Keratinocyte (primary cell): ENCODE measurements around the gene ATG2B. TPM values are rescaled to one million over a fixed set of nuclear protein-coding genes. Genes with fewer than 3 reads are reported as not detected.

Experiments
- DNase-seq: peaks from one replicate; pipeline ENCODE4 v3.0.0-alpha.2; 2011; ENCODE audit warnings: low read depth, missing footprints, low spot score
- FAIRE-seq: peaks from 2 replicates; lab custom pipeline; 2011; peaks lifted over from hg19 to GRCh38; lab: Jason Lieb, UNC
- H2AFZ ChIP-seq: 2 replicates; pipeline ENCODE4 v1.6.0; 2012; ENCODE audit warnings: low read length, control low read depth, inconsistent platforms; ENCODE audit not compliant: control insufficient read depth
- H3K27ac ChIP-seq: 2 replicates; pipeline ENCODE4 v1.5.1; 2011; ENCODE audit warnings: low read length; ENCODE audit not compliant: control insufficient read depth, insufficient read depth
- H3K27me3 ChIP-seq: 3 replicates; pipeline ENCODE4 v1.6.0; 2011; ENCODE audit warnings: low read length; ENCODE audit not compliant: control insufficient read depth, insufficient read depth; ENCODE audit errors: extremely low read depth
- H3K36me3 ChIP-seq, 2 experiments: 2 replicates in 1 of 2; 3 replicates in 1 of 2; pipeline ENCODE4 v1.5.1; 2011; ENCODE audit warnings: low read length in 2 of 2, mild to moderate bottlenecking in 1 of 2; ENCODE audit not compliant: control insufficient read depth in 2 of 2, insufficient read depth in 2 of 2; ENCODE audit errors: extremely low read depth in 1 of 2
- H3K4me1 ChIP-seq: 3 replicates; pipeline ENCODE4 v1.5.1; 2011; ENCODE audit warnings: low read length; ENCODE audit not compliant: control insufficient read depth, insufficient read depth; ENCODE audit errors: extremely low read depth
- H3K4me2 ChIP-seq: 3 replicates; pipeline ENCODE4 v1.6.0; 2011; ENCODE audit warnings: low read depth, low read length; ENCODE audit not compliant: control insufficient read depth, insufficient read depth; ENCODE audit errors: extremely low read depth
- H3K4me3 ChIP-seq, 3 experiments: fragments of 200-600 bp in 1 of 3; sonication (generic) in 1 of 3; 2 replicates in 2 of 3; 3 replicates in 1 of 3; pipeline ENCODE4 v1.5.1; 2011 to 2016; ENCODE audit warnings: low read length in 3 of 3, mild to moderate bottlenecking in 3 of 3, control low read depth in 2 of 3, inconsistent platforms in 1 of 3, low read depth in 1 of 3, mixed read lengths in 1 of 3, mixed run types in 1 of 3, moderate library complexity in 1 of 3; ENCODE audit not compliant: control insufficient read depth in 2 of 3, insufficient read depth in 2 of 3; ENCODE audit errors: extremely low read depth in 1 of 3
- H3K79me2 ChIP-seq: 2 replicates; pipeline ENCODE4 v1.6.0; 2012; ENCODE audit warnings: low read length; ENCODE audit not compliant: control insufficient read depth, insufficient read depth
- H3K9ac ChIP-seq: 3 replicates; pipeline ENCODE4 v1.6.0; 2011; ENCODE audit warnings: low read length; ENCODE audit not compliant: control insufficient read depth, insufficient read depth; ENCODE audit errors: extremely low read depth
- H3K9me1 ChIP-seq: 3 replicates; pipeline ENCODE4 v1.6.0; 2011; ENCODE audit warnings: low read length; ENCODE audit not compliant: control insufficient read depth, insufficient read depth; ENCODE audit errors: extremely low read depth
- H3K9me3 ChIP-seq: 2 replicates; pipeline ENCODE4 v1.5.1; 2012; ENCODE audit warnings: low read depth, low read length; ENCODE audit not compliant: control insufficient read depth
- H4K20me1 ChIP-seq: 3 replicates; pipeline ENCODE4 v1.6.0; 2011; ENCODE audit warnings: low read length; ENCODE audit not compliant: control insufficient read depth, insufficient read depth; ENCODE audit errors: extremely low read depth
- CTCF ChIP-seq, 3 experiments: IDR thresholded peaks in 1 of 3; conservative IDR thresholded peaks in 1 of 3; optimal IDR thresholded peaks in 1 of 3; 2 replicates in 2 of 3; 3 replicates in 1 of 3; pipeline versions ENCODE3 to v1.5.1; 2011; ENCODE audit warnings: low read length in 3 of 3, mild to moderate bottlenecking in 3 of 3, moderate library complexity in 2 of 3, control low read depth in 1 of 3, inconsistent platforms in 1 of 3; ENCODE audit not compliant: insufficient read depth in 2 of 3; ENCODE audit errors: extremely low read depth in 1 of 3
- EZH2 ChIP-seq: IDR thresholded peaks from one replicate; pipeline ENCODE4 v1.6.1; 2012; ENCODE audit warnings: inconsistent platforms, mild to moderate bottlenecking, low read length, moderate library complexity
- dilution Hi-C: fragments of 300-500 bp; cut with MboI; formaldehyde crosslinking; loops from one replicate; pipeline ENCODE4 v1.7.0; 2020; ENCODE audit warnings: low sequenced_read_pairs; ENCODE audit not compliant: extremely low pct_ligation_motif_present
- polyA plus RNA-seq, 5 experiments: library from polyadenylated mRNA; depleted of rRNA in 3 of 5; stranded (reverse) in 3 of 5; stranded (forward) in 1 of 5; unstranded in 1 of 5; fragments of >200 nt; gene quantifications; 1 replicate in 1 of 5; 2 replicates in 3 of 5; 3 replicates in 1 of 5; pipeline versions ENCODE4 v1.2.1 to v1.2.3, GENCODE V29; 2011 to 2012; ENCODE audit warnings: missing spikeins in 2 of 5, low read depth in 1 of 5, low replicate concordance in 1 of 5

ATG2B gene
- polyA plus RNA-seq, 1 donor (not counting 4 experiments of a cell fraction or from before 2014, with no cell fraction given), result 11.4 TPM

- Histone ChIP-seq H3K9ac (no peak overlapping the region), H3K36me3 (peaks cover 0 to 13% of the 10 kb centered on the region in 2 experiments), H3K4me3 (no peak overlapping the region), H2AFZ (no peak overlapping the region), H3K27me3 (no peaks in the 10 kb centered on the region), H3K79me2 (no peaks in the 10 kb centered on the region), H3K9me3 (no peaks in the 10 kb centered on the region), H4K20me1 (no peaks in the 10 kb centered on the region), H3K4me1 (no peaks in the 10 kb centered on the region), H3K9me1 (no peaks in the 10 kb centered on the region), H3K4me2 (no peak overlapping the region), H3K27ac (no peak overlapping the region)
- FAIRE-seq (no peak), DNase-seq (no peak)
- TF ChIP-seq EZH2, result no peak
- TF ChIP-seq CTCF (optimal IDR thresholded peaks at IDR 0.05 in 1 of 3, IDR thresholded peaks at IDR 0.05 in 1 of 3, conservative IDR thresholded peaks at IDR 0.05 in 1 of 3; ENCODE audit: extremely low read depth in 1 of 3, insufficient read depth in 2 of 3, low read length in 3 of 3), result no peak
- dilution Hi-C loops, result no loop called here
These were observed 20.9 kb upstream of the ATG2B start for GRCh38 chr14:96384053-96384452.

- peaks cover 0 to 13% of the 10 kb centered on the region in 2 experiments for H3K36me3 ChIP-seq
- FAIRE-seq, result no peak
- dilution Hi-C loops, result no loop called here
- H3K9ac ChIP-seq, result no peak overlapping the region
- no peak overlapping the region for H3K4me2 ChIP-seq
- no peak overlapping the region for H3K4me3 ChIP-seq
- no peak overlapping the region for H3K27ac ChIP-seq
- no peaks in the 10 kb centered on the region for H3K9me3 ChIP-seq
- H3K9me1 ChIP-seq, result no peaks in the 10 kb centered on the region
- no peak overlapping the region for H2AFZ ChIP-seq
- TF ChIP-seq CTCF (optimal IDR thresholded peaks at IDR 0.05 in 1 of 3, IDR thresholded peaks at IDR 0.05 in 1 of 3, conservative IDR thresholded peaks at IDR 0.05 in 1 of 3; ENCODE audit: extremely low read depth in 1 of 3, insufficient read depth in 2 of 3, low read length in 3 of 3), result no peak
- no peak for TF ChIP-seq EZH2
- no peaks in the 10 kb centered on the region for H4K20me1 ChIP-seq
- no peaks in the 10 kb centered on the region for H3K27me3 ChIP-seq
- no peaks in the 10 kb centered on the region for H3K4me1 ChIP-seq
- no peaks in the 10 kb centered on the region for H3K79me2 ChIP-seq
- DNase-seq, result no peak
These were observed 20.3 kb upstream of the ATG2B start for GRCh38 chr14:96383445-96383844.
